HG03439 (cell line): ENCODE data around the gene EPHA6.

Experiments
- ATAC-seq: cut with Tn5 transposase; IDR thresholded peaks from one replicate; pipeline ENCODE4 v1.9.1; 2021; ENCODE audit warnings: mild to moderate bottlenecking, moderate library complexity; ENCODE audit not compliant: unreplicated experiment

Gene EPHA6

GRCh38 chr3:97138914-97139541 is 324.6 kb downstream of the EPHA6 start:
- ATAC-seq = no peak

DNA sequence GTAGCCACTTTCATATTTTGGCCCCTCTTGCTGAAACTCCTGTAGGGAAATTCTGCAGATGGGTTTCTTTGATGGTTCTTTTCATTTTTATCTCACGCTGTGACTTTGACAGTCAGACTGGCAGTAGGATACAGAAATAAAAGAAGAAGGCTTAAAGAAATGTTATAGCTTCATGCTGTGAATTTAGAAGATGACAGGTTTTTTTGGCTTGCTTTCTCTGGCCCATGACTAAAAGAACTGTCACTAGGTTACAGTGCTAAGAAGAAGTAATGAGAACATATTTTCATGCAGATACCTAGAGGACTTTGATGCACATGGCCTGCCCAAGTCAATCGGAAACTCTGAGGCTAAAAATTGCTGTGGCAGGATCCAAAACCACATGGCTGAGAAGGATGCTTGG is 334.5 kb downstream of the EPHA6 start:
- no peak for ATAC-seq

DNA sequence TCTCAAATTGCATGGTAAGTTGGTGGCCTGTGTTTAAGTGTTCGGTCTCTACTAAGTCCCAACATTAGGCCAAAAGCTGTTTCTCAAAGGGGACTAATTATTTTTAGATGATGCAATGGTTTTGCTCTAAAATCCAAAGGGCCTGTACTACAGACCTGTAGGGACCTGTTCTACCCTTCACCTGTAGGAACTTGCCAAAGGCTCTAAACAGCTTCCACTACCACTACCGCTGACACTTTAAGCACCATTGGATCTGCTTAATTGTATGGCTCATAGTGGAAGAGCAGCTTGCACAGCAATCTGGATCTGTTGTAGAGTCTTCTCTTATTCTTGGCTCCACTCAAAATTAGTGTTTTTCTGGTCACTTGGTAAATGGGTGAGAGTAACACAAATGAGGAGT is 346.8 kb downstream of the EPHA6 start:
- ATAC-seq = no peak

DNA sequence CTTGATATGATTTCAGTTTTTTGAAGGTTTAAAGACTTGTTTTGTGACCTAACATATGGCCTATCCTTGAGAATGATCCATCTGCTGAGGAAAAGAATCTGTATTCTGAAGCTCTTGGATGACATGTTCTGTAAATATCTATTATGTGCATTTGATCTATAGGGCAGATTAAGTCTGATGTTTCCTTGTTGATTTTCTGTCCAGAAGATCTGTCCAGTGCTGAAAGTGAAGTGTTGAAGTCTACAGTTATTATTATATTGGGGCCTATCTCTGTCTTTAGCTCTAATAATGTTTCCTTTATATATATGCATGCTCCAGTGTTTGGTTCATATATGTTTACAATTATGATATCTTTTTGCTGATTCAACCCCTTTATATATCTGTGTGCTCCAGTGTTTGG is 362.8 kb downstream of the EPHA6 start:
- no peak for ATAC-seq

DNA sequence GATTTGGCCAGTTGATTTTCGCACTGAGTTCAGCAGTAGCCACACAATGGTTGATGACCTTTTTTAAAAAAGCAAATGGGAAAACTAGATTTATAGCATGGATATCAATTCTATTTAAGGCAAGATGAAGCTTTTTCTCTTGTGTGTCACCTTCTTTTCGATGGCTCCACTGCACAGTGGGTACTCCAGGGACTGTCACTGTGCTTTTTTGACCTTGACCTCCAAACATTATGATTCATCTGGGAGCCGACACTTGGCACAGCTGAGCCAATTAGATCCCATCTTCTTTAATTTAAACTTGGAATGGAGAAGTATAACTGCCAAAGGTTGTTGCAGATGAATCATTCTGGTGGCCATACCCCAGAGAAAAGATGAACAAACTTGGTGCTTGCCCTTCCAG is 367.3 kb downstream of the EPHA6 start:
- no peak for ATAC-seq

GRCh38 chr3:97187771-97188170 is 373.4 kb downstream of the EPHA6 start:
- ATAC-seq = no peak

DNA sequence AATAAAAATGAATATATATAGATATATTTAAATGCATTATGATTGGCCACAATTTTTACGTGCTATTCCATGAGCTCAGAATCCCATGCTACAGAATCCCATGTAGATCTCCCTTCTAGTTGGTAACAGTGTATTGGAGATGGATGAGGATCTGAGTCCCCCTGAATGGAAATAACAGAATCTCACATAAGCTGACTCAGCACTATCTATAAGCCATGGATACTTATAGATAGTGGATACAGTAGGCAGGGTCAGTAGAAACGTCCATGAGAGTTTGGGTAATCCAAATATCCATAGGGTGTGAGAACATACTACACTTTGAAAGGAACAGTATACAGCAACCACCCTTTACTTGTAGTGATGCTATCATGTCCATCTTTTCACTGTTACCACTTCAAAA is 375.4 kb downstream of the EPHA6 start:
- no peak for ATAC-seq

DNA sequence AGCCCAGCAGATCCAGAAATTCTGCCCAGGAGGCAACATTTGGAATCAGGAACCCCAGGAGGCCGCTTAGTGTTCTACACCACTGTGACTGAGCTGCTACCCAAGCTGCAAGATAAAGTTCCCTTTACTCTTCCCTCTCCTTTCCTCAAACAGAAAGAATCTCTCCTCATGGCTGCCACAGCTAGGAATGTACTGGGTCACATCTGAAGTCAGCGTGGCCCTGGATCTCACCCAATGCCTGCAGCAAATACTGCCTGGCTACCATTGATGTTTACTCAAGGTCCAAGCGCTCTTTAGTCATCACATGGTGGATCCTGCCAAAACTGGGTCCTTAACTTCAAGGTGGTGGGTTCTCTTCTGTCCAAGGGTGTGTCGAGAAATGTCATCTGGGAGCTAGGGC is 382.7 kb downstream of the EPHA6 start:
- no peak for ATAC-seq

DNA sequence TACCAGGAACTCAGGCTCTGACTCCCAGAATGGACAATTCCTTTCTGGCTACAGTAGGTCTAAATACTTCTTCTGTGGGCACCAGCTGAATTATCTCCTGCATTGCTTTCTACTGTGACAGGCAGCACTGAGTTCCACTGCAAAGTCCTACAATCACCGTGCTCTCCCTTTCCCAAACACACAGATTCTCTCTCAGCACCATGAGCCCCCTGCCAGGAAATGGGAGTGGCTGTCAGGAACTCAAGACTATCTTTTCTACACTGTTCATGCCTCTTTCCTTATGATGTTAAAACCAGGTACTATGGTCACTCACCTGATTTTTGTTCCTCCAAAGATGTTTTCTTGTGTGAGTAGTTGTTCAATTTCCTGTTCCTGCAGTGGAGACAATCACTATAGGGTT is 383.4 kb downstream of the EPHA6 start:
- no peak for ATAC-seq

GRCh38 chr3:97200387-97200786 is 386.0 kb downstream of the EPHA6 start:
- ATAC-seq = no peak

DNA sequence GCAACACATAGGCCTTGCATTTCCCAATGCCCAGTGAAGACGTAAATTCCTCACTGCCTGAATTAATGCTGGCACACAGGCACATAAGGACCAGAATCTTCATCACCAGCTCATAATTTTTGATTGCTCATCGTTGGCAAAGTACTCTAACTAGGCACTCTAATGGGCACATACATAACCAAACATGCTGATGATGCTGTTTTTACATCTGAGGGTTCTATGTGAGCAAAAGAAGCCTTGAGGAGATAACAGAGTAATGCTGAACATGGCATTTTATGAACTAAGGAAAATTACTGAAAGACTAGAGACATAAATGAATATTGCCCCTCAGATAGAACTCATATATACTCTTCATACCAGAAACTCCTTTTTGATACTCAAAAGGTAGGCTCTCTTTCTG is 387.4 kb downstream of the EPHA6 start:
- no peak for ATAC-seq

DNA sequence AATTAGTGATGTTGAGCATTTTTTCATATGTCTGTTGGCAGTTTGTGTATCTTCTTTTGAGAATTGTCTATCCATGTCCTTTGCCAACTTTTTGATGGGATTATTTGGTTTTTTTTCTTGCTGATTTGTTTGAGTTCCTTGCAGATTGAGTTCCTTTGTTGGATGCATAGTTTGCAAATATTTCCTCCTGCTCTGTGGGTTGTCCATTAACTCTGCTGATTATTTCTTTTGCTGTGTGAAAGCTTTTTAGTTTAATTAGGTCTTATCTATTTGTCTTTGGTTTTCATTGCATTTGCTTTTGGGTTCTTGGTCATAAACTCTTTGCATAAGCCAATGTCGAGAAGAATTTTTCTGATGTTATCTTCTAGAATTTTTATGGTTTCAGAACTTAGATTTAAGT is 414.6 kb downstream of the EPHA6 start:
- no peak for ATAC-seq

- ATAC-seq = no peak
Measured at GRCh38 chr3:97230486-97230885, 416.1 kb downstream of the EPHA6 start.

- ATAC-seq = no peak
Measured at GRCh38 chr3:97232393-97233034, 418.1 kb downstream of the EPHA6 start.

- no peak for ATAC-seq
Measured at GRCh38 chr3:97235179-97235578, 420.8 kb downstream of the EPHA6 start.

DNA sequence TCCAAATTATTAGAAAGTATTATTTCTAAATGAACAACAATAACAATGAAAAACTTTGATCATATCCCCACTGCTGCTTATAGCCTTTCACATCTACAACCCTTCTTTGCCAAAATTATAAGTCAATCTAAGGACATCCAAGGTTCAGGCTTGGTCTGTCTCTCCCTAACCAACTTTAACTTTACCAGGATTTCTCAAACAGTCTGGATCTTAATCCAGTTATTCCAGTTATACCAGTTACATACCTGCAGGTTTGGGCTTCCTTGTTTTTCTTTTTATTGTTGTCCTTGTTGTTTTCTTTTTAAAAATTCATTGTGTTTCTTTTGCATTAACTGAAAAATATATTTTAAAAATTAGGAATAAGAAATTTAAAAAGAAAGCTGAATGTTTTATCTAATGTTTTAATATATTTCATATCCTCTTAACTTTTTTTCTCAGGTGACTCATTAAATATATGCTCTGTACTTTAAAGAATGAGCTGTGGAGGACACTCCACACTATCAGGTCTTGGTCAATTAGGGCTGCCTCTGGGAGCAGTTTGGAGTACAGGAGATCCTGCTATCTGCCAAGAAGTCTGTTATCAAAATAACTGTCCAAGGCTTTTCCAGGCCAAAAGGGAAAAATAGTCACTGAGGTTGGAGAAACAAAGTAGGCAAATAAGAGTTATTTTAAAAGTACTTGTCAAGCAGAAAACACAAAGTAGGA is 421.4 kb downstream of the EPHA6 start:
- ATAC-seq = no peak

DNA sequence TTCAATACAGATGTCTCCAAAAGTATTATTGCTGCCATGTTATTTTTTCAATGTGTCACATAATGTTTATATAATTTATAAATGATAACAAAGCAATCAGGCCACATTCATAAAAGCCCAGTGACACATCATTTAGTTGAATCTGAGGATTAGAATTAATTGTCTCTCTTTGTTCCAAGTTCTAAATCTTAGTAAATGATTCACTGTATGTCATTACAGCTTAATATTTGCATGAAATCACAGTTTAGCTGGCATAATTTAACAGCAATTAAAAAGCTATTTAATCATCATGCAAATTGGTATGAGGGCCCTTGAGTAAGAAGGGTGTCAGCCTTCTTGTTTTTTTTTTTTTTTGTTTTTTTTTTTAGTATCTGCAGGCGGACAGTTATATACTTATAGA is 427.0 kb downstream of the EPHA6 start:
- no peak for ATAC-seq

GRCh38 chr3:97245201-97245910 is 431.0 kb downstream of the EPHA6 start:
- no peak for ATAC-seq

- no peak for ATAC-seq
Measured at GRCh38 chr3:97256060-97256459, 441.7 kb downstream of the EPHA6 start.

DNA sequence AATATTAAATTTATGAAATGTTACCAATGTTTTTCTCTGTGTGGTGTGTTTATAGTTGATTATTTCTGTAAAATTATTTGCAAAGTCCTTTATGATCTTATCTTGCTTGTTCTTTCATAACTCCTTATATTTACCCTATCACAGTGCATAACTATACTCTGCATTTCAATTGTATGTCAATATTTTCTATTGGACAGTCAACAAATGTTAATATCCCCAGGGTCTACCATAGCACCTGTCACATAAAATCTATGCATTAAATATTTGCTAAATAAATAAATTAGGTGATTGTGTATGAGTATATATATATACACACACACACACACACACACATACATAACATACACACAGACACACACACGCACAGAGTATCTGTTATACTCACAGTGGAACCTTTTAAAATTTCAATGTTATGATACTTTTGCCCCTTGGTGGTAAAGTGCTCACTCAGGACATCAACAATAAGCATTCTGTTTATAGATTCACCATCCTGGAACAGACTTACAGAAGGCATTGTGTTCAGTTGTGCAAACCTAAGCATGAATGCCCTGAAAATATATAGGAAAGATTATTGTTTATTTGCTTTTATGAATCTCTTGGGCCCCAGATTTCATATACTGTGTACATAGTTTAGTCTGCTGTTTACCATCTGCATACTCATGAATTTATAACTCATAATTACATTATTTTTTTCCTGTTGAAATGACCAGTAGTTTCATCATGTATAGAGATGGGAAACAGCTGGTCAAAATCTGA is 443.7 kb downstream of the EPHA6 start:
- ATAC-seq = no peak

- ATAC-seq = no peak
Measured at GRCh38 chr3:97259263-97259662, 444.9 kb downstream of the EPHA6 start.
